G401.6 (cell line): ENCODE results near the gene YIF1A.
"Not testable (repeated sequence)": the region's sequence is repeated elsewhere in the genome, so short reads cannot be mapped to it uniquely, and the experiment has no call there.

Source experiments
- FAIRE-seq: peaks from 2 replicates; lab custom pipeline; 2012; peaks lifted over from hg19 to GRCh38; lab: Jason Lieb, UNC

Gene YIF1A

GRCh38 chr11:66310803-66311440 lies 22.0 kb upstream of the YIF1A start:
- FAIRE-seq: not testable (repeated sequence)

GRCh38 chr11:66310324-66310723 lies 21.4 kb upstream of the YIF1A start:
- no peak for FAIRE-seq

- FAIRE-seq: no peak
Observed at GRCh38 chr11:66309475-66309874, 20.5 kb upstream of the YIF1A start.

GRCh38 chr11:66302656-66303055 lies 13.7 kb upstream of the YIF1A start:
- no peak for FAIRE-seq

GRCh38 chr11:66299186-66299585 lies 10.2 kb upstream of the YIF1A start:
- no peak for FAIRE-seq

GRCh38 chr11:66297610-66298009 lies 8.7 kb upstream of the YIF1A start:
- no peak for FAIRE-seq

- FAIRE-seq: no peak
Observed at GRCh38 chr11:66294626-66295620, 6.0 kb upstream of the YIF1A start.

- FAIRE-seq: no peak
Observed at GRCh38 chr11:66293777-66294625, 5.1 kb upstream of the YIF1A start.

- no peak for FAIRE-seq
Observed at GRCh38 chr11:66293352-66293751, 4.4 kb upstream of the YIF1A start.

- no peak for FAIRE-seq
Observed at GRCh38 chr11:66292543-66293332, 3.8 kb upstream of the YIF1A start.

GRCh38 chr11:66291706-66292542 lies 3.0 kb upstream of the YIF1A start, which contains the start of gene TMEM151A:
Gene TMEM151A, plus strand, starts transcription at chr11:66291894. Its CDS starts 120 bp downstream, at chr11:66292014.
- no peak for FAIRE-seq

GRCh38 chr11:66291303-66291705 lies 2.4 kb upstream of the YIF1A start:
- no peak for FAIRE-seq

GRCh38 chr11:66290330-66290621 lies 1.3 kb upstream of the YIF1A start:
- FAIRE-seq: no peak

GRCh38 chr11:66289548-66290329 lies 796 bp upstream of the YIF1A start:
- FAIRE-seq: no peak

GRCh38 chr11:66287889-66288670 lies 863 bp downstream of the YIF1A start:
- FAIRE-seq: no peak

- FAIRE-seq: no peak
Observed at GRCh38 chr11:66287211-66287888, 1.6 kb downstream of the YIF1A start.

GRCh38 chr11:66286699-66287098 lies 2.2 kb downstream of the YIF1A start:
- FAIRE-seq: no peak

- FAIRE-seq: no peak
Observed at GRCh38 chr11:66285250-66285947, 3.5 kb downstream of the YIF1A start.
